ENCODE results near the gene HFM1.
"Not testable (repeated sequence)": the region's sequence is repeated elsewhere in the genome, so short reads cannot be mapped to it uniquely, and the experiment has no call there.

DNA sequence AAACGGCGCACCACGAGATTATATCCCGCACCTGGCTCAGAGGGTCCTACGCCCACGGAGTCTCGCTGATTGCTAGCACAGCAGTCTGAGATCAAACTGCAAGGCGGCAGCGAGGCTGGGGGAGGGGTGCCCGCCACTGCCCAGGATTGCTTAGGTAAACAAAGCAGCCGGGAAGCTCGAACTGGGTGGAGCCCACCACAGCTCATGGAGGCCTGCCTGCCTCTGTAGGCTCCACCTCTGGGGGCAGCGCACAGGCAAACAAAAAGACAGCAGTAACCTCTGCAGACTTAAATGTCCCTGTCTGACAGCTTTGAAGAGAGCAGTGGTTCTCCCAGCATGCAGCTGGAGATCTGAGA, 117.7 kb downstream of the HFM1 start:
- TF ChIP-seq EZH2 (IDR thresholded peaks at IDR 0.05; ENCODE audit: borderline replicate concordance), result not testable (repeated sequence)
- TF ChIP-seq, protein P1, sequence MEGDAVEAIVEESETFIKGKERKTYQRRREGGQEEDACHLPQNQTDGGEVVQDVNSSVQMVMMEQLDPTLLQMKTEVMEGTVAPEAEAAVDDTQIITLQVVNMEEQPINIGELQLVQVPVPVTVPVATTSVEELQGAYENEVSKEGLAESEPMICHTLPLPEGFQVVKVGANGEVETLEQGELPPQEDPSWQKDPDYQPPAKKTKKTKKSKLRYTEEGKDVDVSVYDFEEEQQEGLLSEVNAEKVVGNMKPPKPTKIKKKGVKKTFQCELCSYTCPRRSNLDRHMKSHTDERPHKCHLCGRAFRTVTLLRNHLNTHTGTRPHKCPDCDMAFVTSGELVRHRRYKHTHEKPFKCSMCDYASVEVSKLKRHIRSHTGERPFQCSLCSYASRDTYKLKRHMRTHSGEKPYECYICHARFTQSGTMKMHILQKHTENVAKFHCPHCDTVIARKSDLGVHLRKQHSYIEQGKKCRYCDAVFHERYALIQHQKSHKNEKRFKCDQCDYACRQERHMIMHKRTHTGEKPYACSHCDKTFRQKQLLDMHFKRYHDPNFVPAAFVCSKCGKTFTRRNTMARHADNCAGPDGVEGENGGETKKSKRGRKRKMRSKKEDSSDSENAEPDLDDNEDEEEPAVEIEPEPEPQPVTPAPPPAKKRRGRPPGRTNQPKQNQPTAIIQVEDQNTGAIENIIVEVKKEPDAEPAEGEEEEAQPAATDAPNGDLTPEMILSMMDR (IDR thresholded peaks at IDR 0.05; ENCODE audit: poor library complexity), result not testable (repeated sequence)

Data from hepatocyte (in vitro differentiated cells).